Activated naive CD8-positive, alpha-beta T cell treated with anti-CD3 and anti-CD28 coated beads for 36 hours (primary cell): ENCODE data around the gene RRAGB. TPM values are rescaled to one million over a fixed set of nuclear protein-coding genes. Genes with fewer than 3 reads are reported as not detected.
"Not testable (repeated sequence)": the region's sequence is repeated elsewhere in the genome, so short reads cannot be mapped to it uniquely, and the experiment has no call there.

Experiments
- DNase-seq: peaks from one replicate; pipeline ENCODE4 v3.0.0; 2021
- H3K27ac Mint-ChIP-seq: one replicate; pipeline ENCODE4 v1.8.0; 2022; ENCODE audit warnings: mild to moderate bottlenecking, moderate library complexity, mixed read lengths
- H3K27me3 Mint-ChIP-seq: one replicate; pipeline ENCODE4 v1.8.0; 2022; ENCODE audit warnings: mild to moderate bottlenecking, mixed read lengths
- H3K36me3 Mint-ChIP-seq: one replicate; pipeline ENCODE4 v1.8.0; 2021; ENCODE audit warnings: mild to moderate bottlenecking, mixed read lengths
- H3K4me1 Mint-ChIP-seq: one replicate; pipeline ENCODE4 v1.8.0; 2021; ENCODE audit warnings: mixed read lengths
- H3K4me3 Mint-ChIP-seq: one replicate; pipeline ENCODE4 v1.8.0; 2022; ENCODE audit warnings: mild to moderate bottlenecking, moderate library complexity, mixed read lengths
- H3K9me3 Mint-ChIP-seq: one replicate; pipeline ENCODE4 v1.8.0; 2022; ENCODE audit warnings: mixed read lengths
- total RNA-seq, 2 experiments: library from RNA; stranded (reverse); gene quantifications; one replicate each; pipeline ENCODE4 v1.2.3, GENCODE V29; 2021

RRAGB gene
- total RNA-seq, 2 experiments from 2014 or later: 5.5 to 6.5 TPM

DNA sequence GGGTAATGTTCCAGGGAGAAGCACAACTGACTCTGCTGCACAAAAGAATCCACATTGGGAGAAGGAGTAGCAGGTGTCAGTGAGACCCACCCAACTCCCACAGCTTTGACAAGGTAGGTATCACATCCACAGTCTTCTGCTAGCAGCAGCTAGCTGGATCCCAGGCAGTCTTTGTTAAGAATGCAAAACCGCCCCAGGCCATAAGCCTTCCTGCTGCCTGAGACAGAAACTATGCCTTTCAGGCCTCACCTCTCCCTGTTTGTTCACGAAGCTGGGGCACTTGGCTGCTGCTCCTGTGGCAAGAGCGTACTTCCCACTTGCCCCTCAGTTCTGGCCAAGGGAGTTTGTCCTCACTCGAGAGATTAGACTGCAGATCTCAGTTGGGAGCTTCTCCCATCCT lies 21.4 kb downstream of the RRAGB start:
- Mint-ChIP-seq H3K36me3 (peaks cover 43% of the 10 kb centered on the region), H3K4me3 (no peak overlapping the region), H3K9me3 (peaks cover 8% of the 10 kb centered on the region), H3K4me1 (no peaks in the 10 kb centered on the region), H3K27ac (no peak overlapping the region), H3K27me3 (no peaks in the 10 kb centered on the region)
- no peak for DNase-seq

DNA sequence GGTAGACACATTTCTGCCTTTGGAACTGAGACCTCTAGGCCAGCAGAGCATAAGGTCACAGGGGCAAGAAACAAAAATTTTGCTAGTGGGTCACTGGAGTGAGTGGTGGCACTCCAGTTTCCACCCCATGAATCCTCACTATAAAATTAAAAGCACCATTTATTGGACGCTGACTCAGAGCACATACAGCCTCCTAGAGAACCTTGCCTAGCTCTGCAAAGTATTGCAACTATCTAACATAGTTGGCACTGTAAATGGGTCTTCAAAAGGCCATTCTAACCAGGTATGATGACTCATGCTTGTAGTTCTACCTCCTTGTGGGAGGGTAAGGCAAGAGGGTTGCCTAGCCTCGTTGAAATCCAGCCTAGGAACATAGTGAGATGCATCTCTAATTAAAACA lies 25.1 kb downstream of the RRAGB start:
- peaks cover 29% of the 10 kb centered on the region for H3K36me3 Mint-ChIP-seq
- H3K4me1 Mint-ChIP-seq: no peaks in the 10 kb centered on the region
- no peaks in the 10 kb centered on the region for H3K27me3 Mint-ChIP-seq
- no peak for DNase-seq
- H3K4me3 Mint-ChIP-seq: no peak overlapping the region
- no peak overlapping the region for H3K27ac Mint-ChIP-seq
- no peaks in the 10 kb centered on the region for H3K9me3 Mint-ChIP-seq

- not testable (repeated sequence) for H3K4me1 Mint-ChIP-seq, DNase-seq, H3K4me3 Mint-ChIP-seq, H3K27me3 Mint-ChIP-seq, H3K27ac Mint-ChIP-seq, H3K9me3 Mint-ChIP-seq
- peaks cover 18% of the 10 kb centered on the region for H3K36me3 Mint-ChIP-seq
Measured at GRCh38 chrX:55748463-55748862, 30.9 kb downstream of the RRAGB start.

GRCh38 chrX:55750256-55750655 lies 32.7 kb downstream of the RRAGB start:
- Mint-ChIP-seq H3K36me3 (peaks cover 13% of the 10 kb centered on the region), H3K4me1 (peaks cover 7% of the 10 kb centered on the region), H3K9me3 (no peaks in the 10 kb centered on the region), H3K4me3 (no peak overlapping the region), H3K27ac (no peak overlapping the region), H3K27me3 (no peaks in the 10 kb centered on the region)
- DNase-seq: no peak

- peak overlapping the region; percentile 51 for H3K27ac Mint-ChIP-seq
- DNase-seq: no peak
- no peaks in the 10 kb centered on the region for H3K27me3 Mint-ChIP-seq
- H3K36me3 Mint-ChIP-seq: peaks cover 19% of the 10 kb centered on the region
- H3K4me1 Mint-ChIP-seq: peaks cover 7% of the 10 kb centered on the region
- H3K4me3 Mint-ChIP-seq: no peak overlapping the region
- H3K9me3 Mint-ChIP-seq: no peaks in the 10 kb centered on the region
Measured at GRCh38 chrX:55754861-55755294, 37.3 kb downstream of the RRAGB start.

- no peak overlapping the region for H3K27ac Mint-ChIP-seq
- H3K27me3 Mint-ChIP-seq: no peaks in the 10 kb centered on the region
Measured at GRCh38 chrX:55758033-55758432, 40.5 kb downstream of the RRAGB start.

GRCh38 chrX:55759478-55759877 lies 41.9 kb downstream of the RRAGB start:
- H3K27me3 Mint-ChIP-seq: no peaks in the 10 kb centered on the region
- no peak overlapping the region for H3K4me3 Mint-ChIP-seq
- H3K36me3 Mint-ChIP-seq: peaks cover 39% of the 10 kb centered on the region
- H3K27ac Mint-ChIP-seq: no peak overlapping the region
- peaks cover 6% of the 10 kb centered on the region for H3K4me1 Mint-ChIP-seq
- peaks cover 3% of the 10 kb centered on the region for H3K9me3 Mint-ChIP-seq
- no peak for DNase-seq

More at GRCh38 chrX:55758033-55758432, 40.5 kb downstream of the RRAGB start:
- H3K4me1 Mint-ChIP-seq: peaks cover 7% of the 10 kb centered on the region
- no peak for DNase-seq
- H3K4me3 Mint-ChIP-seq: no peak overlapping the region
- H3K9me3 Mint-ChIP-seq: peaks cover 3% of the 10 kb centered on the region
- peaks cover 35% of the 10 kb centered on the region for H3K36me3 Mint-ChIP-seq

DNA sequence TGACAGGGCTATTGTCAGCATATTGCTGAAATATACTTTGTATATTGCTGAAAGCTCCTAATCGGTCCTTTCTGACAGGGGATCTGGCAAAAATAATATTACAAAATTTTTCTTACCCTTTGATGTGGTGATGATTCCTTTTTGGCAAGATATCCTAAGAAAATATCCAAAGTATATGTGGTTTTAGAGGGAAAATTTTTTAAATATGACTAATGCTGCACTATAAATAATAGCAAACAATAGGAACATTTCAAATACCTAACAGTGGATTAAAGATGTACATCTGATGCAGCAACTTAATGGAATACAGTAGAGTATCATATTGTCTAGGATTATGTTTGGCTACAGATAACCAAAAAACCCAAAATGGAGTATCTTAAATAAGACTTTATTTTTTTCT lies 49.6 kb downstream of the RRAGB start:
- no peak overlapping the region for H3K4me3 Mint-ChIP-seq
- H3K36me3 Mint-ChIP-seq: peaks cover 41% of the 10 kb centered on the region
- no peaks in the 10 kb centered on the region for H3K4me1 Mint-ChIP-seq
- no peak for DNase-seq
- H3K27me3 Mint-ChIP-seq: no peaks in the 10 kb centered on the region
- peaks cover 9% of the 10 kb centered on the region for H3K9me3 Mint-ChIP-seq
- H3K27ac Mint-ChIP-seq: no peak overlapping the region

DNA sequence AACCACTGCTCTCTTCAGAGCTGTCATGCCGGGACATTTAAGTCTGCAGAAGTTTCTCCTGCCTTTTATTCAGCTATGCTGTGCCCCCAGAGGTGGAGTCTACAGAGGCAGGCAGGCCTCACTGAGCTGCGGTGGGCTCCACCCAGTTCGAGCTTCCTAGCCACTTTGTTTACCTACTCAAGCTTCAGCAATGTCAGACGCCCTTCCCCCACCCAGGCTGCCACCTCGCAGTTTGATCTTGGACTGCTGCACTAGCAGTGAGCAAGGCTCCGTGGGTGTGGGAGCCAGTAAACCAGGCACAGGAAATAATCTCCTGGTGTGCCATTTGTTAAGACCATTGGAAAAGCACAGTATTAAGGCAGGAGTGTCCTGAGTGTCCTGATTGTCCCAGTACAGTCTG lies 56.9 kb downstream of the RRAGB start:
- peaks cover 53% of the 10 kb centered on the region for H3K36me3 Mint-ChIP-seq
- peaks cover 12% of the 10 kb centered on the region for H3K9me3 Mint-ChIP-seq
- not testable (repeated sequence) for H3K4me3 Mint-ChIP-seq, H3K27me3 Mint-ChIP-seq, H3K4me1 Mint-ChIP-seq, DNase-seq, H3K27ac Mint-ChIP-seq

DNA sequence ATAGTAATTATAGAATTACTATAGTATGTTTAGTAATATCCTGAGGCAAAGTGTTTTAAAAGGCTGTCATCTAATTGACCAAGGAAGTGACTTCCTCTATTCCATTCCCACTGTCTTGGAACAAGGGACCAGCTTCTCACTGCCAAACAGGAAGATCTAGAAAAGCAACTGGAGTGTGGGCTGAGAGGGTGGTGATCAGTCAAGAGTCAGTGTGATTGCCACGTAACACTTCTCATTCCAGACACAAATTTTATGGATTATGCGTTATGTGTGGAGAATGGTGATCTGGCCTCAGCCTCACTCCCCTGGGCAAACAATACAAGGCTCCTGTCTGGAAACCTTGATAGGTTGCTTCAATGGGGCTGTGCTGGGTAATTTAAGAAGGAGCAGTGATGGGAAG lies 60.0 kb downstream of the RRAGB start:
- Mint-ChIP-seq H3K27me3 (no peaks in the 10 kb centered on the region), H3K4me1 (no peaks in the 10 kb centered on the region), H3K27ac (no peak overlapping the region), H3K36me3 (peaks cover 31% of the 10 kb centered on the region), H3K4me3 (no peak overlapping the region), H3K9me3 (peaks cover 4% of the 10 kb centered on the region)
- DNase-seq: no peak

DNA sequence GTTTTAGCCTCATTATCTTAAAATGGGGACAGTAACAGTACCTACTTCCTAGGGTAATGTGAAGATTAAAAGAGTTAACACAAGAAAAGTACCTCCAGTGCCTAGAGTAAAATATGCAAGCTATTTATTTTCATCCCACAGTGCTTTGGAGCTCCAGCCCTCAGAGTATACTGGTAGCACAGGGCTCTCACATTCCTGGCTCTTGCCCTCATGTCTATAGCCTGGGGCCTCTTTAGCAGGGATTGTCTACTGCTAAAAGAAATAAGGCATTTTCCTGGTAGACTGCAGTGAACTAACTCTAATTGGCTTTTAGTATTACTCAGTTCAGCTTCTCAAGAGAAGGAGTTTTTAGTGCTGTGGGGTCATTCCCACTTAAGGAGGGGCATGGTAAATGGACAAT lies 60.8 kb downstream of the RRAGB start:
- H3K27me3 Mint-ChIP-seq: no peaks in the 10 kb centered on the region
- H3K36me3 Mint-ChIP-seq: peaks cover 26% of the 10 kb centered on the region
- H3K9me3 Mint-ChIP-seq: peaks cover 4% of the 10 kb centered on the region
- H3K4me1 Mint-ChIP-seq: no peaks in the 10 kb centered on the region
- no peak overlapping the region for H3K27ac Mint-ChIP-seq
- H3K4me3 Mint-ChIP-seq: no peak overlapping the region
- DNase-seq: no peak

- H3K4me3 Mint-ChIP-seq: no peak overlapping the region
- no peak overlapping the region for H3K27ac Mint-ChIP-seq
- H3K27me3 Mint-ChIP-seq: no peaks in the 10 kb centered on the region
- H3K36me3 Mint-ChIP-seq: peaks cover 7% of the 10 kb centered on the region
- peaks cover 6% of the 10 kb centered on the region for H3K9me3 Mint-ChIP-seq
- no peak for DNase-seq
- H3K4me1 Mint-ChIP-seq: no peaks in the 10 kb centered on the region
Measured at GRCh38 chrX:55783723-55784122, 66.2 kb downstream of the RRAGB start.

DNA sequence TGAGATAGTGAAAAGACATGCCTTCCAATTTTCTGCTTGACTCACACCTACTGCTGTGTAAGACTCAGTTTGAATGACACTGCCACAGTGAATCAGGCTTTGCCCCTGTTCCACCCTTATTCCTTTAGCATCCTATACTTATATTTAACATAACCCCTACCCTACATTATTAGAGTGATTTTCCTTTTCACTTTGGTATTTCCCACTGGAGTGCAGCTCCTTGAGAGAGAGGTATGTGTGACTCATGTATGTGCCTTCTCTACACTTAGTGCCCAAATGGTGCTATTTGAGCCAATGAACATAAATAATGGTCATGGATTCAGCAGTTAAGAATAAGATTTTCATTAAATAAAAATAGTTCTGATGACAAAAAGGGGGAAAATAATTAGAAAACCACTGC lies 69.5 kb downstream of the RRAGB start:
- H3K9me3 Mint-ChIP-seq: peaks cover 4% of the 10 kb centered on the region
- no peak for DNase-seq
- H3K36me3 Mint-ChIP-seq: peaks cover 5% of the 10 kb centered on the region
- H3K27ac Mint-ChIP-seq: no peak overlapping the region
- H3K27me3 Mint-ChIP-seq: no peaks in the 10 kb centered on the region
- no peak overlapping the region for H3K4me3 Mint-ChIP-seq
- no peaks in the 10 kb centered on the region for H3K4me1 Mint-ChIP-seq

- H3K36me3 Mint-ChIP-seq: peaks cover 5% of the 10 kb centered on the region
- peaks cover 4% of the 10 kb centered on the region for H3K9me3 Mint-ChIP-seq
- no peaks in the 10 kb centered on the region for H3K27me3 Mint-ChIP-seq
- no peak overlapping the region for H3K27ac Mint-ChIP-seq
- H3K4me1 Mint-ChIP-seq: no peaks in the 10 kb centered on the region
- no peak for DNase-seq
- no peak overlapping the region for H3K4me3 Mint-ChIP-seq
Measured at GRCh38 chrX:55787727-55788126, 70.2 kb downstream of the RRAGB start.

DNA sequence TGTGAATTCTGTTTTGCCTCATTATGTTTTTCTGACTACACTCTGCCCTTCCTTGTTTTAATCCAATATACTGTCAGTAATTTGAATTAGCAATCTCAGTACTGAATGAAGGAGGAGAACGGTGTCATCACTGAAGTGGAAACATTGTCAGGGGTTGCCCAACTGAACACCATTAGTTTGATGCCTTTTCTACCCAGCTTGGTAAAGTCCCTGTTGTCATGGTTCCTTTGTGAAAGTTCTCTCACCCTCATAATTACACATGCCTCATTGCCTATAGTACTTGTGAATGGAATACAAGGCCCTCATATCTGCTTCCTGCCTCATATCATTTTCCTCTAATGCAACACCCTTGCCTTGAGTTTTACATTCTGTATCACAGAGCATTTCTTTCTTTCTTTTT lies 76.9 kb downstream of the RRAGB start:
- DNase-seq: no peak
- Mint-ChIP-seq H3K27me3 (no peaks in the 10 kb centered on the region), H3K36me3 (peaks cover 2% of the 10 kb centered on the region), H3K4me3 (no peak overlapping the region), H3K9me3 (no peaks in the 10 kb centered on the region), H3K27ac (no peak overlapping the region), H3K4me1 (peaks cover 4% of the 10 kb centered on the region)

- no peak for DNase-seq
- H3K27ac Mint-ChIP-seq: no peak overlapping the region
- no peaks in the 10 kb centered on the region for H3K27me3 Mint-ChIP-seq
- no peak overlapping the region for H3K4me3 Mint-ChIP-seq
- peaks cover 2% of the 10 kb centered on the region for H3K36me3 Mint-ChIP-seq
- H3K4me1 Mint-ChIP-seq: peaks cover 4% of the 10 kb centered on the region
- H3K9me3 Mint-ChIP-seq: no peaks in the 10 kb centered on the region
Measured at GRCh38 chrX:55796496-55796895, 78.9 kb downstream of the RRAGB start.

GRCh38 chrX:55801811-55802210 lies 84.3 kb downstream of the RRAGB start:
- DNase-seq: no peak
- H3K9me3 Mint-ChIP-seq: no peaks in the 10 kb centered on the region
- H3K27ac Mint-ChIP-seq: no peak overlapping the region
- no peaks in the 10 kb centered on the region for H3K4me1 Mint-ChIP-seq
- H3K4me3 Mint-ChIP-seq: no peak overlapping the region
- H3K36me3 Mint-ChIP-seq: peaks cover 2% of the 10 kb centered on the region
- H3K27me3 Mint-ChIP-seq: no peaks in the 10 kb centered on the region
